ENCODE results near the gene GRID2. TPM values are rescaled to one million over a fixed set of nuclear protein-coding genes. Genes with fewer than 3 reads are reported as not detected.

GRID2 gene
- total RNA-seq, 3 donors from 2014 or later = under 0.01 TPM

GRCh38 chr4:92514627-92515026, 210.9 kb downstream of the GRID2 start:
- no peak overlapping the region for H3K4me3 ChIP-seq
- TF ChIP-seq POLR2A (IDR thresholded peaks at IDR 0.05) (no peak), CTCF (IDR thresholded peaks at IDR 0.05) (no peak), POLR2AphosphoS5 (IDR thresholded peaks at IDR 0.05) (no peak)

GRCh38 chr4:92516450-92516849, 212.7 kb downstream of the GRID2 start:
- H3K9me3 ChIP-seq = no peaks in the 10 kb centered on the region
- intact Hi-C loops (cut with DNase I; ENCODE audit: low total_unique reads) = no loop called here
- no peak overlapping the region for H3K27ac ChIP-seq
- no peaks in the 10 kb centered on the region for H3K36me3 ChIP-seq
- TF ChIP-seq CTCF (IDR thresholded peaks at IDR 0.05) (no peak), POLR2A (IDR thresholded peaks at IDR 0.05) (no peak), POLR2AphosphoS5 (IDR thresholded peaks at IDR 0.05) (no peak)
- H3K27me3 ChIP-seq = no peaks in the 10 kb centered on the region
- H3K4me3 ChIP-seq = no peak overlapping the region
- no peaks in the 10 kb centered on the region for H3K4me1 ChIP-seq
- no peak for DNase-seq (ENCODE audit: low spot score in 2 of 2)

More at GRCh38 chr4:92514627-92515026, 210.9 kb downstream of the GRID2 start:
- Histone ChIP-seq H3K27me3 (no peaks in the 10 kb centered on the region), H3K4me1 (no peaks in the 10 kb centered on the region), H3K27ac (no peak overlapping the region), H3K9me3 (no peaks in the 10 kb centered on the region), H3K36me3 (no peaks in the 10 kb centered on the region)
- intact Hi-C loops (cut with DNase I; ENCODE audit: low total_unique reads) = no loop called here
- DNase-seq (ENCODE audit: low spot score in 2 of 2) = no peak

- intact Hi-C loops (cut with DNase I; ENCODE audit: low total_unique reads) = no loop called here
- Histone ChIP-seq H3K9me3 (no peaks in the 10 kb centered on the region), H3K4me3 (no peak overlapping the region), H3K36me3 (no peaks in the 10 kb centered on the region), H3K27me3 (no peaks in the 10 kb centered on the region), H3K27ac (no peak overlapping the region), H3K4me1 (no peaks in the 10 kb centered on the region)
- DNase-seq (ENCODE audit: low spot score in 2 of 2) = no peak
- TF ChIP-seq POLR2A (IDR thresholded peaks at IDR 0.05) = no peak
- TF ChIP-seq POLR2AphosphoS5 (IDR thresholded peaks at IDR 0.05) = no peak
- no peak for TF ChIP-seq CTCF (IDR thresholded peaks at IDR 0.05)
These were observed 216.0 kb downstream of the GRID2 start for GRCh38 chr4:92519727-92520126.

GRCh38 chr4:92520563-92520962, 216.8 kb downstream of the GRID2 start:
- Histone ChIP-seq H3K27me3 (no peaks in the 10 kb centered on the region), H3K9me3 (no peaks in the 10 kb centered on the region), H3K4me1 (no peaks in the 10 kb centered on the region), H3K4me3 (no peak overlapping the region), H3K27ac (no peak overlapping the region), H3K36me3 (no peaks in the 10 kb centered on the region)
- intact Hi-C loops (cut with DNase I; ENCODE audit: low total_unique reads) = no loop called here
- TF ChIP-seq POLR2A (IDR thresholded peaks at IDR 0.05) (no peak), CTCF (IDR thresholded peaks at IDR 0.05) (no peak)
- no peak for DNase-seq (ENCODE audit: low spot score in 2 of 2)

GRCh38 chr4:92521941-92522340, 218.2 kb downstream of the GRID2 start:
- H3K27ac ChIP-seq = no peak overlapping the region
- no peaks in the 10 kb centered on the region for H3K9me3 ChIP-seq
- DNase-seq (ENCODE audit: low spot score in 2 of 2) = no peak
- H3K27me3 ChIP-seq = no peaks in the 10 kb centered on the region
- TF ChIP-seq POLR2A (IDR thresholded peaks at IDR 0.05) = no peak
- no peak for TF ChIP-seq CTCF (IDR thresholded peaks at IDR 0.05)
- no peak for TF ChIP-seq POLR2AphosphoS5 (IDR thresholded peaks at IDR 0.05)
- no peaks in the 10 kb centered on the region for H3K36me3 ChIP-seq
- intact Hi-C loops (cut with DNase I; ENCODE audit: low total_unique reads) = no loop called here
- no peak overlapping the region for H3K4me3 ChIP-seq
- no peaks in the 10 kb centered on the region for H3K4me1 ChIP-seq

All from breast epithelium (tissue), 4 donors.